ENCODE data around the gene GOLGA3.
"Not testable (repeated sequence)": the region's sequence is repeated elsewhere in the genome, so short reads cannot be mapped to it uniquely, and the experiment has no call there.

GOLGA3 gene

GRCh38 chr12:132866251-132866828 lies 37.7 kb upstream of the GOLGA3 start:
- DNase-seq (ENCODE audit: low read depth): peak; percentile 75
- no peak for TF ChIP-seq CTCF (IDR thresholded peaks at IDR 0.05; ENCODE audit: low read length, missing control alignments)
- H3K4me3 ChIP-seq (replicated peaks; ENCODE audit: low read depth, low read length): no peak overlapping the region

- no peak for DNase-seq (ENCODE audit: low read depth)
- TF ChIP-seq CTCF (IDR thresholded peaks at IDR 0.05; ENCODE audit: low read length, missing control alignments): no peak
- no peak overlapping the region for H3K4me3 ChIP-seq (replicated peaks; ENCODE audit: low read depth, low read length)
Observed at GRCh38 chr12:132861558-132861957, 32.9 kb upstream of the GOLGA3 start.

- no peak for DNase-seq (ENCODE audit: low read depth)
- no peak for TF ChIP-seq CTCF (IDR thresholded peaks at IDR 0.05; ENCODE audit: low read length, missing control alignments)
- no peak overlapping the region for H3K4me3 ChIP-seq (replicated peaks; ENCODE audit: low read depth, low read length)
Observed at GRCh38 chr12:132858718-132859266, 30.1 kb upstream of the GOLGA3 start.

GRCh38 chr12:132857019-132857418 lies 28.4 kb upstream of the GOLGA3 start:
- not testable (repeated sequence) for H3K4me3 ChIP-seq (replicated peaks; ENCODE audit: low read depth, low read length); DNase-seq (ENCODE audit: low read depth)

- no peak for TF ChIP-seq CTCF (IDR thresholded peaks at IDR 0.05; ENCODE audit: low read length, missing control alignments)
- no peak for DNase-seq (ENCODE audit: low read depth)
Observed at GRCh38 chr12:132856581-132856980, 27.9 kb upstream of the GOLGA3 start.

GRCh38 chr12:132855211-132855610 lies 26.5 kb upstream of the GOLGA3 start:
- not testable (repeated sequence) for DNase-seq (ENCODE audit: low read depth); H3K4me3 ChIP-seq (replicated peaks; ENCODE audit: low read depth, low read length)

More at GRCh38 chr12:132856581-132856980, 27.9 kb upstream of the GOLGA3 start:
- no peak overlapping the region for H3K4me3 ChIP-seq (replicated peaks; ENCODE audit: low read depth, low read length)

GRCh38 chr12:132853285-132854092 lies 24.8 kb upstream of the GOLGA3 start:
- DNase-seq (ENCODE audit: low read depth): no peak
- no peak for TF ChIP-seq CTCF (IDR thresholded peaks at IDR 0.05; ENCODE audit: low read length, missing control alignments)
- H3K4me3 ChIP-seq (replicated peaks; ENCODE audit: low read depth, low read length): no peak overlapping the region

GRCh38 chr12:132852496-132852895 lies 23.8 kb upstream of the GOLGA3 start:
- no peak for DNase-seq (ENCODE audit: low read depth)
- TF ChIP-seq CTCF (IDR thresholded peaks at IDR 0.05; ENCODE audit: low read length, missing control alignments): no peak
- no peak overlapping the region for H3K4me3 ChIP-seq (replicated peaks; ENCODE audit: low read depth, low read length)

Data from fibroblast of pulmonary artery (primary cell).